Heart left ventricle (tissue), 13 donors: ENCODE data around the gene PIK3R2.

Experiments
- POLR2A ChIP-seq, 2 donors: fragments of 450-650 bp; IDR thresholded peaks; one replicate each; pipeline ENCODE4 v1.6.1; 2017; ENCODE audit warnings: antibody characterized with exemption in 2 of 2, mild to moderate bottlenecking in 2 of 2, moderate library complexity in 2 of 2
- TF ChIP-seq, protein P1 (sequence below), 12 donors: fragments of 200-600 bp; sonication (generic) in 4 of 12; IDR thresholded peaks; one replicate each; pipeline versions ENCODE4 v1.5.0 to v1.8.0; 2018 to 2022; ENCODE audit warnings: antibody characterized with exemption in 12 of 12, mild to moderate bottlenecking in 5 of 12
- donor health status: ischemic (EF 13 %, LVEDD 7.1; RV severe dilation, severe dysfunction).
- donor health status: DM: no; HTN: yes; CAD: no.
- donor health status: DM: no; HTN: no; CAD: no.
- donor health status: ischemic (EF 25% LVEDD 6.9; RV normal size, moderate dysfunction).
- donor health status: ischemic (EF 25% LVEDD 5.7; RV mildly dilated, moderate dysfunction).
- donor health status: ischemic (EF 35%, LVEDD 5.7; RV mildly dilated, moderate dysfunction).
- donor health status: nonischemic (EF 11% LVEDD 7.7; RV severe dilation, severe dysfunction).
- donor health status: DM: yes; HTN: yes; CAD: no.
- donor health status: PGD.
- donor health status: ischemic (EF 29% LVEDD 5.4; RV normal size, mild dysfunction).
- donor health status: nonischemic (EF 23%, LVEDD 6.1; RV moderate dilation, normal function).

DNA sequence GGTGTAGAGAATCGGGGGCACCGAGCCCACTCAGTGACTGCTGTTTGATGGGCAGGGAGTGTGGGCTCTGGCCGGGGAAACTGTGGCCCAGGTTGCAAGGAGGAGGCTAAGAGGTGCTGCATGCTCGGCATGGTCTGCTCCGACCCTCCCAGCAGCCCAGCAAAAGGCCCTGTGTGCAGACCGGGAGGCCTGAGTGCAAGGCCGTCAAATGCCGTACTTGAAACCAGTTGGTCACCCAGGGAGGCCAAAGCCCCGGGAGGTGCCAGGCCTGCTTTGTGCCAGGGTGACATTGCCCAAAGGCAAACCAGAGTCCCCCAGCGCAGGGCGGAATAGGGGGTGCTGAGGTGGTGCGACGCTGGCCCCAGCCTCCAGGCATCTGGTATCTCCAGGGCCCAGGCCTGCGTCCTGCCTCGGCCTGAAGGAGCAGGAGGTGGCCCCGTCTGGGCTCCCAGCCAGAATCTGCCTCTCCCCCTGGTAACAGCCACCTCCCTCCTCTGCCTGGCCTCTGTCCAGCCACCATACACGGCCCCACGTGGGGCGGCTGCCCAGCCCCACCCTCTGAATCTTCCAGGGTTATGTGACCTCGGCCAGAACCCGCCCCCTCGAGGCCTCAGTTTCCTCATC, 4.0 kb downstream of the PIK3R2 start:
- TF ChIP-seq, protein P1, sequence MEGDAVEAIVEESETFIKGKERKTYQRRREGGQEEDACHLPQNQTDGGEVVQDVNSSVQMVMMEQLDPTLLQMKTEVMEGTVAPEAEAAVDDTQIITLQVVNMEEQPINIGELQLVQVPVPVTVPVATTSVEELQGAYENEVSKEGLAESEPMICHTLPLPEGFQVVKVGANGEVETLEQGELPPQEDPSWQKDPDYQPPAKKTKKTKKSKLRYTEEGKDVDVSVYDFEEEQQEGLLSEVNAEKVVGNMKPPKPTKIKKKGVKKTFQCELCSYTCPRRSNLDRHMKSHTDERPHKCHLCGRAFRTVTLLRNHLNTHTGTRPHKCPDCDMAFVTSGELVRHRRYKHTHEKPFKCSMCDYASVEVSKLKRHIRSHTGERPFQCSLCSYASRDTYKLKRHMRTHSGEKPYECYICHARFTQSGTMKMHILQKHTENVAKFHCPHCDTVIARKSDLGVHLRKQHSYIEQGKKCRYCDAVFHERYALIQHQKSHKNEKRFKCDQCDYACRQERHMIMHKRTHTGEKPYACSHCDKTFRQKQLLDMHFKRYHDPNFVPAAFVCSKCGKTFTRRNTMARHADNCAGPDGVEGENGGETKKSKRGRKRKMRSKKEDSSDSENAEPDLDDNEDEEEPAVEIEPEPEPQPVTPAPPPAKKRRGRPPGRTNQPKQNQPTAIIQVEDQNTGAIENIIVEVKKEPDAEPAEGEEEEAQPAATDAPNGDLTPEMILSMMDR (IDR thresholded peaks at IDR 0.05): no peak
- TF ChIP-seq POLR2A (IDR thresholded peaks at IDR 0.05): no peak
